ENCODE measurements around the gene SCARB1.

SCARB1 gene

DNA sequence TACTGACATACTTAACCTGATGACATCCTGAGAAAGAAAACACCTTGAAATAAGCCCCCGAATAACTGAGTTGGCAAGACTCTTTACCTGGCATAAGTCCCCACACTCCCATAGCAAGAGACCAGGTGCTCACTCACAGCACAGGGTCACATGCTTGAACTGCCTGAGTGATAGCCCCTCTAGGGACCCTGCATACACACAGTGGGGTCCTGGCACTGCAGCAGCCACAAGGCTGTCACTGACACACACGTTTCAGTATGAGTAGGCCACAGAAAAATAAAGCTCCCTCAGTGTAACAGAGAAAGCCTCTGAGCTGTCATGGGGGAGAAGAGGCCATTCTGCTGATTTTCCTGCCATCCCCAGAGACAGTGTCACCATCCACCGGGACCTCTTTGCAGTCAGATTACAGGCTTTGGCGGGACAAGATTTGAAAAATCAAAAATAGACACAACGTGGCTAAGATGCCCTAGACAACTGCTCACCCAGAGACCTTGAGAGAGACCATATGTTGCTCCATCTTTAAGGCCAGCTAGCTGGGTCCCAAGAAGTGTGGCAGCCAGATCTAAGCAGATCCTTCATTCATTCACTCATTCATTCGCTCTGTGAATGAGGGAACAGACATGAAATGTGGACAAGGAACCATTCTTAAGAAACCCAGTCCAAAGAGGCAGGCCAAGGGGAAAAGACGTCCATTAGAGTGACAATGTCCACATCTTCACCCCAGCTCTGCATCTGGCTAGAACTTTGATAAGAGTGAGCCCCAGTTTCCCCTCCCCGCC, 1.6 kb downstream of the SCARB1 start:
- DNase-seq: no peak

DNA sequence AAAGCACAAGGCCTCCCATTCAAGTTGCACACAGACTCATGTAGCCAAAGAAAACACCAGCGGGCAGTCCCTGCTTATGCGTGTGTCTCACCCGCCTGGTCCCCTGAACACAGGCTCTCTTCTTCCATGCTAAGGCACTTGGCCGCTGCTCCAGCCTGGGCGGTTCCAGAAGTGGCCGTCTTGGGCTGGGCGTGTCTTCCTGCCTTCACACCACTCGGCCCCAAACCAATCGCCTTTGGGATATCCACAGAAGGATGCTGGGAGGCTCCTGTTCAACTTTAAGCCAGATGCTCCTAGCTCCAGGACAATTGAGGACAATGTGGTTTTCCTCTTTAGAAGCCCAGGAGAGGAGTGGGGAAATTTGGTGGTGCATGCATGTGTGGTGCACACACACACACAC, 2.2 kb downstream of the SCARB1 start:
- no peak for DNase-seq

- DNase-seq: no peak
These were observed 5.7 kb downstream of the SCARB1 start for GRCh38 chr12:124857921-124858461.

GRCh38 chr12:124856842-124857178, 6.9 kb downstream of the SCARB1 start:
- DNase-seq: no peak

DNA sequence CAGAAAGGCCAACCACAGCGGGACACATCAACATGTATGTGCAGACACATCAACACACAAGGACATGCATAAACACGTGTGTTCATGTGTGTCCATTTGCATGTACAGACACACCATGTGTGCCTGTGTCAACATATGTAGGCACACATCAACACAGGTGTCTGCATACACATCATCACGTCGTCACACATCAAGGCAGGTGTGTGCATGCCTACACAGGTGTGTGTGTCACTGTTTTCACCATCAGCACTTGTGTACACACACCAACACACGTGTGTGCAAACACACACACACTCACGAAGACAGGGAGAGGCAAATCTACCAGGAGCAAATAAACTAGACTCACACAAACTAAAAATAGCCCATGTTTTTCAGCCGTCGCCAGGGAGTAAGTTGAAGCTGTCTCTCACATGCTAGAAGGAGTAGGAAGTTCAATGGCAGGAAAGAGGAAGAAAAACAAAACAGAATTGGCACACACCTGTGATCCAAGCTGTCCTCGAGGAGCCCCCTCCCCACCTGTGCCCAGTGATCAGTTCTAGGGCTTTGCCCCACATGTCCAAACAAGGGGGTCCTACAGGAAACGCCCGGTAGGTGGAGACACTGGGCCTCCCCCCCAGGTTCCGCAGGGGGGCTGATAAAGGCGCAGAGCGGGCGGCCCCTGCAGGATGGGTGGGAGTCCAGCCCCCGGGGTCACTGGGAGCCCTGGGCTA, 7.4 kb downstream of the SCARB1 start:
- DNase-seq: no peak

GRCh38 chr12:124855275-124855957, 8.2 kb downstream of the SCARB1 start:
- DNase-seq: no peak

DNA sequence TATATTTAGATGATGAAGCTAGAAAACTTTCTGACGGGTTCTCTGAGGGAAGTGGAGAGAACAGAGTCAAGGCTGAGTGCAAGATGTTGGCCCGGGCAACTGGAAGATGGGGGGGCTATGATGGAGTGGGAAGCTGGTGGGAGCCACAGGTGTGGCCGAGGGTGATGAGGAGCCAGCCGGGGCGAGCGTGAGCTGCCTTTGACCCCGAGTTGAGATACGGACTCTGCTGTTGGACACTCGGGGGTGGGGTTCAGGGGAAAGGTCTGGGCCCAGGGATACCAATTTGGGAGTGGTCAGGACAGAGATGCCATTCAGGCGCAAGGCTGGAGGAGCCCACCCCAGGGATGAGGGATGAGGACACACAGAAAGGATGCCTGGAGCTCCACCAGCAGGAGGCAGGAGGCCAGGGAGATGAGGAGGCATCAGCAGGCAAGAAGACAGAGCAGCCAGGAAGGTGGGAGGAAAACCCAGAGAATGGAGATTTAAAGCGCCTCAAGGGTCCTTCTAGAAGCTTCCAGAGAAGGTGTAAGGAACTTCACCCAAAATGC, 9.0 kb downstream of the SCARB1 start:
- DNase-seq: no peak

DNA sequence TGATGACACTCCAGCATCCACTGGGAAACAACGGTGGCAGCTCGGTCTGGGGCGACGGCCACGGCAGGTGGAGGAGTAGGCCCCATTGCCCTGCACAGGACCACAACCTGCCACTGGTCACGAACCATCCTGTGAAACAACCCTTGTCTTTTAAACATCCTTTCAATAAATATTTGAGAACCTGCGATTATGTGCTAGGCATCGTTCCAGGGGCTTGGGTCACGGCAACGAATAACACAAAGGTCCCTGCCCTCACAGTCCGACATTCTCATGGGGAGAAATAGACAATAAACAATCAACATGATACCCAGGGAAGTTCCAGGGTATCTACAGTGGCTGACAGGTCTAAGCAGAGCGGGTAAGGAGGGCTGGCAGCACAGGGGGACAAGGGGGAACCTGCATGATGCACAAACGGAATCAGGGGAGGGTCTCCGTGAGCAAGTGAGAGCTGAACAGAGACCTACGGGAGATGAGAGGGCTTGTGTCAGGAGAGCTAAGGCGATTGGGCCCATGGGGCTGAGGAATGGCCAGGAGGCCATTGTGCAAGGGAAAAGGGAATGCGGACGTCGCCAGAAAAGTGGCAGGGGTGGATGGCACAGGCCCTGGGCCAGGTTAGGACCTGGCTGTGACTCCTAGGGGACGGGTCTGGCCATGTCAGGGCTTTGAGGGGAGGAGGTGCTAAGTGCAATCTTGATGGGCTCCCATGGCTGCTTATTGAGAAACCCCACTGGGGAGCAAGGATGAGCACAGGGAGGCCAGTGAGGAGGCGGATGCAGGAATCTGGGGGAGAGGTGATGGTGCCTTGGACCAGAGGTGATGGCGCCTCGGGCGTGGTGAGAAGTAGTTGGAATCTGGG, 9.7 kb downstream of the SCARB1 start:
- no peak for DNase-seq

- no peak for DNase-seq
These were observed 10.7 kb downstream of the SCARB1 start for GRCh38 chr12:124852911-124853427.

- DNase-seq: no peak
These were observed 11.3 kb downstream of the SCARB1 start for GRCh38 chr12:124852329-124852831.

GRCh38 chr12:124851342-124851741, 12.3 kb downstream of the SCARB1 start:
- no peak for DNase-seq

- no peak for DNase-seq
These were observed 14.3 kb downstream of the SCARB1 start for GRCh38 chr12:124849382-124849781.

GRCh38 chr12:124848621-124849380, 14.9 kb downstream of the SCARB1 start:
- no peak for DNase-seq

- DNase-seq: no peak
These were observed 16.3 kb downstream of the SCARB1 start for GRCh38 chr12:124847113-124848074.

- DNase-seq: no peak
These were observed 19.0 kb downstream of the SCARB1 start for GRCh38 chr12:124844411-124845397.

GRCh38 chr12:124842800-124843510, 20.7 kb downstream of the SCARB1 start:
- no peak for DNase-seq

DNA sequence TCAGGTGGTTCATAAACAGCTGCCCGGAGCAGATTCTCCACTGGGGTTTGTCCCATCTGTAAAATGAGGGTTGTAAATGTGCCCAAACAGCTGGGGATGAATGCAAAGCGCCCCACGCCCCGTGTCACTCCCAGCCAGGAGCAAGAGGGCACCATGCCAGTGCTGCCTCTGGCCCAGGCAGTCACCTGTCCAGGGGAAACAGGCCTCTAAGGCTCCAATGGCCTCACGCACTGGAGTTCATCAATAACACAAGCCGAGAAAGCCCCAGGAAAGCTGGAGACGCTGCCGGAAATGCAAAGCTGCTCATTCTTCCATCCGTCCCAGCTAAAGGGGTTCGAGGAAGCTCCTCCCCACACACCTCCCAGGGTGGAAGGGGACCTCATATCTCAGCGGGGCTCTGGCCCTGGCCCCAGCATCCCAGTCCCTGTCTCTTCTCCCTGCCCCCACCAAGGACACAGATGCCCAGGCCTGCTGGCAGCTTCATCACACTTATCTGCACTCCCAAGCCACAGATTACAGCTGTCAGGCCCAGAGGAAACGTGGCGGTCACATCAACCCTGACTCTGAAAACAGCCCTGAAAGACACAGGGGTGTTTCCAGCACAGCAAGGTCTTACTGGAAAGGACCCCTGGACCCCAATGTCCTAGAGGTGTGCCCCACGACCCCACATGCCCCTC, 21.5 kb downstream of the SCARB1 start:
- DNase-seq: no peak

All from DMS79 (cell line).